H9 (cell line): ENCODE measurements around the gene IKZF1. TPM values are rescaled to one million over a fixed set of nuclear protein-coding genes. Genes with fewer than 3 reads are reported as not detected.

Source experiments
- DNase-seq: peaks from one replicate; pipeline ENCODE4 v3.0.0-alpha.2; 2017
- H2AFZ ChIP-seq: one replicate; pipeline ENCODE4 v1.6.1; 2013; ENCODE audit warnings: mild to moderate bottlenecking, low read length, control low read depth, moderate library complexity
- H2AK5ac ChIP-seq: 2 replicates; pipeline ENCODE4 v1.6.1; 2013; ENCODE audit warnings: low read length, control low read depth, mixed read lengths; ENCODE audit not compliant: insufficient read length
- H2BK120ac ChIP-seq: one replicate; pipeline ENCODE4 v1.6.1; 2013; ENCODE audit warnings: low read depth, mild to moderate bottlenecking, low read length, control low read depth, inconsistent platforms; ENCODE audit not compliant: poor library complexity, severe bottlenecking
- H2BK12ac ChIP-seq: 2 replicates; pipeline ENCODE4 v1.6.1; 2013; ENCODE audit warnings: low read length, control low read depth, mixed read lengths, low read depth; ENCODE audit not compliant: insufficient read length
- H2BK15ac ChIP-seq: 2 replicates; pipeline ENCODE4 v1.6.1; 2013; ENCODE audit warnings: low read depth, low read length, control low read depth
- H2BK20ac ChIP-seq: one replicate; pipeline ENCODE4 v1.6.1; 2013; ENCODE audit warnings: low read depth, mild to moderate bottlenecking, low read length, control low read depth, inconsistent platforms; ENCODE audit not compliant: poor library complexity, severe bottlenecking
- H2BK5ac ChIP-seq: 2 replicates; pipeline ENCODE4 v1.6.1; 2013; ENCODE audit warnings: low read length, control low read depth, mixed read lengths; ENCODE audit not compliant: insufficient read length
- H3K14ac ChIP-seq: 2 replicates; pipeline ENCODE4 v1.6.1; 2013; ENCODE audit warnings: low read length, control low read depth; ENCODE audit not compliant: insufficient read depth
- H3K18ac ChIP-seq: 2 replicates; pipeline ENCODE4 v1.6.1; 2013; ENCODE audit warnings: low read depth, mild to moderate bottlenecking, mixed read lengths, low read length, control low read depth; ENCODE audit not compliant: insufficient read length
- H3K23ac ChIP-seq: 2 replicates; pipeline ENCODE4 v1.6.1; 2013; ENCODE audit warnings: low read length, control low read depth, mixed read lengths, low read depth; ENCODE audit not compliant: insufficient read length
- H3K23me2 ChIP-seq: 2 replicates; pipeline ENCODE4 v1.6.1; 2013; ENCODE audit warnings: low read depth, mild to moderate bottlenecking, mixed read lengths, low read length, control low read depth; ENCODE audit not compliant: insufficient read length, poor library complexity, severe bottlenecking
- H3K27ac ChIP-seq: 2 replicates; pipeline ENCODE4 v1.5.1; 2013; ENCODE audit warnings: low read length, control low read depth, mixed read lengths, low read depth; ENCODE audit not compliant: insufficient read length
- H3K27me3 ChIP-seq: 2 replicates; pipeline ENCODE4 v1.6.1; 2013; ENCODE audit warnings: low read length, control low read depth, inconsistent platforms; ENCODE audit not compliant: insufficient read depth
- H3K4ac ChIP-seq: 2 replicates; pipeline ENCODE4 v1.6.1; 2013; ENCODE audit warnings: low read depth, mild to moderate bottlenecking, control low read depth, inconsistent platforms, low read length, moderate library complexity
- H3K4me1 ChIP-seq: 2 replicates; pipeline ENCODE4 v1.6.1; 2013; ENCODE audit warnings: low read length, control low read depth, inconsistent platforms; ENCODE audit not compliant: insufficient read depth
- H3K4me2 ChIP-seq: 2 replicates; pipeline ENCODE4 v1.6.1; 2013; ENCODE audit warnings: low read length, control low read depth, mixed read lengths; ENCODE audit not compliant: insufficient read length, insufficient read depth
- H3K56ac ChIP-seq: 2 replicates; pipeline ENCODE4 v1.6.1; 2013; ENCODE audit warnings: low read depth, mild to moderate bottlenecking, mixed read lengths, low read length, control low read depth; ENCODE audit not compliant: insufficient read length
- H3K79me1 ChIP-seq: 2 replicates; pipeline ENCODE4 v1.6.1; 2013; ENCODE audit warnings: low read depth, mild to moderate bottlenecking, moderate library complexity, low read length, control low read depth, inconsistent platforms; ENCODE audit not compliant: insufficient read depth, poor library complexity, severe bottlenecking
- H3K79me2 ChIP-seq: 2 replicates; pipeline ENCODE4 v1.6.1; 2013; ENCODE audit warnings: low read length, control low read depth, inconsistent platforms; ENCODE audit not compliant: insufficient read depth
- H3K9ac ChIP-seq: 2 replicates; pipeline ENCODE4 v1.6.1; 2013; ENCODE audit warnings: low read length, control low read depth, mixed read lengths; ENCODE audit not compliant: insufficient read length; ENCODE audit errors: extremely low read depth
- H3K9me3 ChIP-seq: one replicate; pipeline ENCODE4 v1.6.1; 2013; ENCODE audit warnings: low read depth, low read length, inconsistent platforms; ENCODE audit not compliant: control insufficient read depth
- H3T11ph ChIP-seq: one replicate; pipeline ENCODE4 v1.6.1; 2013; ENCODE audit warnings: mild to moderate bottlenecking, low read length, control low read depth, inconsistent platforms
- H4K20me1 ChIP-seq: one replicate; pipeline ENCODE4 v1.6.1; 2013; ENCODE audit not compliant: control insufficient read depth, insufficient read length, insufficient read depth
- H4K5ac ChIP-seq: 2 replicates; pipeline ENCODE4 v1.6.1; 2013; ENCODE audit warnings: low read depth, mild to moderate bottlenecking, mixed read lengths, low read length, control low read depth; ENCODE audit not compliant: insufficient read length
- H4K8ac ChIP-seq: replicated peaks from 2 replicates; pipeline ENCODE4 v1.6.1; 2013; ENCODE audit warnings: low read length, control low read depth, mixed read lengths, low read depth; ENCODE audit not compliant: insufficient read length
- H4K91ac ChIP-seq: 2 replicates; pipeline ENCODE4 v1.6.1; 2013; ENCODE audit warnings: low read depth, mild to moderate bottlenecking, moderate library complexity, mixed read lengths, low read length, control low read depth; ENCODE audit not compliant: insufficient read length
- H3K27ac Mint-ChIP-seq, 3 experiments: 2 replicates in 2 of 3; 3 replicates in 1 of 3; pipeline ENCODE4 v1.8.0; 2020 to 2021; ENCODE audit warnings: mixed read lengths in 3 of 3, mild to moderate bottlenecking in 1 of 3, moderate library complexity in 1 of 3
- H3K27me3 Mint-ChIP-seq: 2 replicates; pipeline ENCODE4 v1.8.0; 2021; ENCODE audit warnings: low read depth, mild to moderate bottlenecking, moderate library complexity, mixed read lengths
- H3K36me3 Mint-ChIP-seq, 3 experiments: 2 replicates in 2 of 3; 3 replicates in 1 of 3; pipeline ENCODE4 v1.8.0; 2020 to 2021; ENCODE audit warnings: low read depth in 3 of 3, mixed read lengths in 3 of 3; ENCODE audit not compliant: insufficient read depth in 1 of 3
- H3K4me1 Mint-ChIP-seq, 2 experiments: 2 replicates each; pipeline ENCODE4 v1.8.0; 2020; ENCODE audit warnings: mixed read lengths in 2 of 2
- H3K4me3 Mint-ChIP-seq, 2 experiments: 2 replicates in 1 of 2; 3 replicates in 1 of 2; pipeline ENCODE4 v1.8.0; 2020 to 2021; ENCODE audit warnings: mild to moderate bottlenecking in 2 of 2, mixed read lengths in 2 of 2, moderate library complexity in 1 of 2
- H3K9me3 Mint-ChIP-seq, 2 experiments: 2 replicates in 1 of 2; 3 replicates in 1 of 2; pipeline ENCODE4 v1.8.0; 2020; ENCODE audit warnings: mild to moderate bottlenecking in 2 of 2, mixed read lengths in 2 of 2, moderate library complexity in 1 of 2
- CTCF ChIP-seq: fragments of 200-600 bp; sonication (generic); conservative IDR thresholded peaks from 3 replicates; pipeline ENCODE4 v1.8.0; 2021; ENCODE audit warnings: antibody characterized with exemption, mild to moderate bottlenecking
- WGBS: extraction: QIAGEN DNeasy Blood & Tissue Kit; methylation state at CpG from one replicate; pipeline ENCODE4 v1.1.7; 2013; ENCODE audit warnings: missing lambda C conversion rate, low lambda C conversion rate, mixed read lengths; ENCODE audit not compliant: insufficient read length; ENCODE audit errors: extremely low coverage; 5-methylcytosine and 5-hydroxymethylcytosine counted together
- total RNA-seq: library from RNA; stranded (reverse); gene quantifications from 2 replicates; pipeline ENCODE4 v1.2.1, GENCODE V29; 2021

Gene IKZF1
- total RNA-seq, 1 experiment from 2014 or later = 0.98 TPM

DNA sequence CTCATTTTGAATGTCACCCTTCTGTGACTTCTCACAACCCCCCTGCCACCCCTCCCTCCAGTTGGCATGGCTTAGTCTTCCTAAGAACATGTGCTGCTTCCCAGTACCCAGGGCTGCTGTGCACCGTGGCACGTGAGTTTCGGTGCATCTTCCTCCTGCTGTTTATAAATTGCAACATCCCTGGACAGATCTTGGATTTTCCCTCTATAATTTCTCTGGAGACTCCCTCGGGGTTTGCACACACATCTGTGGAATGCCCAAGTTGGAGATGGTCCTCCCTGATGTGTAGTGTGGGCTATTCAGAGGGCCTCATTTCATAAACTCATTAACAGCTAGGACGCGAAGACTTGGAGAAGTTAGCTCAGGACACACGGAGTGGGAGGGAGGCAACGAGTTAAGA, 52.9 kb downstream of the IKZF1 start:
- H3K9me3 Mint-ChIP-seq = no peaks in the 10 kb centered on the region
- H3K23me2 ChIP-seq = no peaks in the 10 kb centered on the region
- TF ChIP-seq CTCF = no peak

More for the DNA sequence above, 52.9 kb downstream of the IKZF1 start:
- Histone ChIP-seq H3K4me2 (no peak overlapping the region), H3K79me2 (no peaks in the 10 kb centered on the region), H3T11ph (no peak overlapping the region), H4K5ac (no peak overlapping the region), H4K20me1 (no peaks in the 10 kb centered on the region), H4K91ac (no peak overlapping the region), H2BK5ac (no peak overlapping the region), H2AFZ (no peak overlapping the region), H3K27ac (no peak overlapping the region), H3K9me3 (no peaks in the 10 kb centered on the region), H2BK120ac (no peak overlapping the region), H4K8ac (no peak overlapping the region), H3K79me1 (no peaks in the 10 kb centered on the region), H3K18ac (no peak overlapping the region), H3K23ac (no peak overlapping the region), H3K4me1 (no peaks in the 10 kb centered on the region), H3K56ac (no peak overlapping the region), H3K27me3 (no peaks in the 10 kb centered on the region), H3K14ac (no peak overlapping the region), H2BK20ac (no peak overlapping the region), H2BK15ac (no peak overlapping the region), H3K4ac (no peak overlapping the region), H3K9ac (no peak overlapping the region), H2AK5ac (no peak overlapping the region), H2BK12ac (no peak overlapping the region)
- Mint-ChIP-seq H3K4me3 (no peak overlapping the region), H3K27ac (no peak overlapping the region), H3K4me1 (peaks cover under 1 to 1% of the 10 kb centered on the region in 2 experiments; a peak in 2 of 4 replicates), H3K36me3 (no peaks in the 10 kb centered on the region), H3K27me3 (peaks cover 4% of the 10 kb centered on the region)
- DNase-seq = no peak
- WGBS = no CpG with 5 or more reads among the region's 8 CpGs
